Measurements from ENCODE around the gene TTBK2. TPM values are rescaled to one million over a fixed set of nuclear protein-coding genes. Genes with fewer than 3 reads are reported as not detected.

The TTBK2 gene
- total RNA-seq, 1 donor = 14.2 TPM

GRCh38 chr15:42868683-42869082, 51.9 kb downstream of the TTBK2 start:
- no peaks in the 10 kb centered on the region for H3K27me3 ChIP-seq (ENCODE audit: insufficient read depth, low read length)
- no peak overlapping the region for H3K4me3 ChIP-seq (ENCODE audit: low read length)
- H3K9me3 ChIP-seq (ENCODE audit: low read depth, low read length) = no peaks in the 10 kb centered on the region

GRCh38 chr15:42863572-42864239, 56.9 kb downstream of the TTBK2 start:
- H3K4me3 ChIP-seq (ENCODE audit: low read length) = no peak overlapping the region
- no peaks in the 10 kb centered on the region for H3K4me1 ChIP-seq (ENCODE audit: insufficient read depth, low read length)
- H3K9me3 ChIP-seq (ENCODE audit: low read depth, low read length) = no peaks in the 10 kb centered on the region
- no peaks in the 10 kb centered on the region for H3K27me3 ChIP-seq (ENCODE audit: insufficient read depth, low read length)

More at GRCh38 chr15:42868683-42869082, 51.9 kb downstream of the TTBK2 start:
- no peaks in the 10 kb centered on the region for H3K4me1 ChIP-seq (ENCODE audit: insufficient read depth, low read length)

- Histone ChIP-seq H3K4me1 (ENCODE audit: insufficient read depth, low read length) (no peaks in the 10 kb centered on the region), H3K27me3 (ENCODE audit: insufficient read depth, low read length) (no peaks in the 10 kb centered on the region), H3K9me3 (ENCODE audit: low read depth, low read length) (no peaks in the 10 kb centered on the region), H3K4me3 (ENCODE audit: low read length) (no peak overlapping the region)
These were observed 61.4 kb downstream of the TTBK2 start for GRCh38 chr15:42858999-42859789.

GRCh38 chr15:42858540-42858939, 62.0 kb downstream of the TTBK2 start:
- Histone ChIP-seq H3K27me3 (ENCODE audit: insufficient read depth, low read length) (no peaks in the 10 kb centered on the region), H3K9me3 (ENCODE audit: low read depth, low read length) (no peaks in the 10 kb centered on the region), H3K4me3 (ENCODE audit: low read length) (no peak overlapping the region), H3K4me1 (ENCODE audit: insufficient read depth, low read length) (no peaks in the 10 kb centered on the region)

GRCh38 chr15:42854576-42854975, 66.0 kb downstream of the TTBK2 start:
- no peak overlapping the region for H3K4me3 ChIP-seq (ENCODE audit: low read length)
- no peaks in the 10 kb centered on the region for H3K9me3 ChIP-seq (ENCODE audit: low read depth, low read length)
- H3K27me3 ChIP-seq (ENCODE audit: insufficient read depth, low read length) = no peaks in the 10 kb centered on the region
- no peaks in the 10 kb centered on the region for H3K4me1 ChIP-seq (ENCODE audit: insufficient read depth, low read length)

GRCh38 chr15:42849836-42850235, 70.7 kb downstream of the TTBK2 start:
- Histone ChIP-seq H3K4me3 (ENCODE audit: low read length) (no peak overlapping the region), H3K9me3 (ENCODE audit: low read depth, low read length) (no peaks in the 10 kb centered on the region)

GRCh38 chr15:42848846-42849245, 71.7 kb downstream of the TTBK2 start:
- Histone ChIP-seq H3K4me3 (ENCODE audit: low read length) (no peak overlapping the region), H3K27me3 (ENCODE audit: insufficient read depth, low read length) (no peaks in the 10 kb centered on the region), H3K4me1 (ENCODE audit: insufficient read depth, low read length) (no peaks in the 10 kb centered on the region), H3K9me3 (ENCODE audit: low read depth, low read length) (no peaks in the 10 kb centered on the region)

More at GRCh38 chr15:42849836-42850235, 70.7 kb downstream of the TTBK2 start:
- Histone ChIP-seq H3K27me3 (ENCODE audit: insufficient read depth, low read length) (no peaks in the 10 kb centered on the region), H3K4me1 (ENCODE audit: insufficient read depth, low read length) (no peaks in the 10 kb centered on the region)

- no peaks in the 10 kb centered on the region for H3K9me3 ChIP-seq (ENCODE audit: low read depth, low read length)
- no peaks in the 10 kb centered on the region for H3K27me3 ChIP-seq (ENCODE audit: insufficient read depth, low read length)
- no peaks in the 10 kb centered on the region for H3K4me1 ChIP-seq (ENCODE audit: insufficient read depth, low read length)
- H3K4me3 ChIP-seq (ENCODE audit: low read length) = no peak overlapping the region
These were observed 73.9 kb downstream of the TTBK2 start for GRCh38 chr15:42846647-42847046.

GRCh38 chr15:42845581-42845980, 75.0 kb downstream of the TTBK2 start:
- H3K4me1 ChIP-seq (ENCODE audit: insufficient read depth, low read length) = no peaks in the 10 kb centered on the region
- H3K9me3 ChIP-seq (ENCODE audit: low read depth, low read length) = no peaks in the 10 kb centered on the region
- H3K4me3 ChIP-seq (ENCODE audit: low read length) = no peak overlapping the region
- no peaks in the 10 kb centered on the region for H3K27me3 ChIP-seq (ENCODE audit: insufficient read depth, low read length)

- Histone ChIP-seq H3K27me3 (ENCODE audit: insufficient read depth, low read length) (no peaks in the 10 kb centered on the region), H3K9me3 (ENCODE audit: low read depth, low read length) (no peaks in the 10 kb centered on the region), H3K4me3 (ENCODE audit: low read length) (no peak overlapping the region), H3K4me1 (ENCODE audit: insufficient read depth, low read length) (no peaks in the 10 kb centered on the region)
These were observed 76.9 kb downstream of the TTBK2 start for GRCh38 chr15:42843699-42844098.

GRCh38 chr15:42836251-42836650, 84.3 kb downstream of the TTBK2 start:
- Histone ChIP-seq H3K27me3 (ENCODE audit: insufficient read depth, low read length) (no peaks in the 10 kb centered on the region), H3K4me1 (ENCODE audit: insufficient read depth, low read length) (no peaks in the 10 kb centered on the region), H3K4me3 (ENCODE audit: low read length) (no peak overlapping the region), H3K9me3 (ENCODE audit: low read depth, low read length) (no peaks in the 10 kb centered on the region)

- Histone ChIP-seq H3K4me3 (ENCODE audit: low read length) (no peak overlapping the region), H3K4me1 (ENCODE audit: insufficient read depth, low read length) (no peaks in the 10 kb centered on the region), H3K9me3 (ENCODE audit: low read depth, low read length) (no peaks in the 10 kb centered on the region), H3K27me3 (ENCODE audit: insufficient read depth, low read length) (no peaks in the 10 kb centered on the region)
These were observed 88.0 kb downstream of the TTBK2 start for GRCh38 chr15:42832576-42832975.

- Histone ChIP-seq H3K27me3 (ENCODE audit: insufficient read depth, low read length) (no peaks in the 10 kb centered on the region), H3K9me3 (ENCODE audit: low read depth, low read length) (no peaks in the 10 kb centered on the region), H3K4me3 (ENCODE audit: low read length) (no peak overlapping the region), H3K4me1 (ENCODE audit: insufficient read depth, low read length) (no peaks in the 10 kb centered on the region)
These were observed 94.2 kb downstream of the TTBK2 start for GRCh38 chr15:42826251-42826890.

- H3K4me1 ChIP-seq (ENCODE audit: insufficient read depth, low read length) = no peaks in the 10 kb centered on the region
- H3K4me3 ChIP-seq (ENCODE audit: low read length) = no peak overlapping the region
- H3K9me3 ChIP-seq (ENCODE audit: low read depth, low read length) = no peaks in the 10 kb centered on the region
- H3K27me3 ChIP-seq (ENCODE audit: insufficient read depth, low read length) = no peaks in the 10 kb centered on the region
These were observed 95.0 kb downstream of the TTBK2 start for GRCh38 chr15:42825599-42825998.

GRCh38 chr15:42820811-42821210, 99.8 kb downstream of the TTBK2 start:
- Histone ChIP-seq H3K27me3 (ENCODE audit: insufficient read depth, low read length) (no peaks in the 10 kb centered on the region), H3K9me3 (ENCODE audit: low read depth, low read length) (no peaks in the 10 kb centered on the region), H3K4me3 (ENCODE audit: low read length) (no peak overlapping the region), H3K4me1 (ENCODE audit: insufficient read depth, low read length) (no peaks in the 10 kb centered on the region)

Measured in mononuclear cell (primary cell).